SK-N-SH (cell line): Measurements from ENCODE around the gene UBE2U. TPM values are rescaled to one million over a fixed set of nuclear protein-coding genes. Genes with fewer than 3 reads are reported as not detected.
A peak's percentile ranks its signal among the peaks of the same experiment; 100 is the strongest.

Experiments
- CTCF ChIA-PET: fragments of 300-600, 350-600 bp; formaldehyde crosslinking; extraction: SDS; loops from one replicate; lab custom pipeline; 2021; lab: Yijun Ruan, JAX
- POLR2A ChIA-PET: fragments of 350-600 bp; sonication (Branson Sonifier 250); formaldehyde crosslinking; extraction: SDS; loops from one replicate; lab custom pipeline; 2020; ENCODE audit warnings: antibody characterized with exemption, inconsistent platforms; lab: Yijun Ruan, JAX
- DNase-seq: peaks from one replicate; pipeline ENCODE4 v3.0.0; 2012
- H2AFZ ChIP-seq: fragments of 200-600 bp; sonication (generic); 2 replicates; pipeline ENCODE4 v1.8.1; 2016; ENCODE audit warnings: antibody characterized with exemption, mild to moderate bottlenecking, low read depth
- H3F3A ChIP-seq: fragments of 200-600 bp; sonication (generic); replicated peaks from 2 replicates; pipeline ENCODE3; 2016; ENCODE audit warnings: antibody characterized with exemption, mild to moderate bottlenecking; ENCODE audit not compliant: insufficient read depth
- H3K27ac ChIP-seq, 2 experiments: fragments of 200-500 bp in 1 of 2; fragments of 200-600 bp in 1 of 2; sonication (Bioruptor generic) in 1 of 2; sonication (generic), shearing (Covaris generic) in 1 of 2; 2 replicates each; pipeline versions ENCODE4 v1.5.1 to v1.6.1; 2014 to 2016; ENCODE audit warnings: low read depth in 2 of 2, inconsistent platforms in 1 of 2, low read length in 1 of 2, mild to moderate bottlenecking in 1 of 2, mixed read lengths in 1 of 2
- H3K27me3 ChIP-seq: fragments of 200-600 bp; sonication (generic), shearing (Covaris generic); 2 replicates; pipeline ENCODE4 v1.6.1; 2016; ENCODE audit warnings: mixed run types; ENCODE audit not compliant: insufficient read depth
- H3K36me3 ChIP-seq, 2 experiments: fragments of 200-500 bp in 1 of 2; fragments of 200-600 bp in 1 of 2; sonication (Bioruptor generic) in 1 of 2; sonication (generic) in 1 of 2; replicated peaks in 1 of 2; 2 replicates each; pipeline versions ENCODE3 to v1.5.1; 2014 to 2016; ENCODE audit warnings: low read length in 1 of 2, mild to moderate bottlenecking in 1 of 2; ENCODE audit not compliant: insufficient read depth in 2 of 2, control insufficient read depth in 1 of 2
- H3K4me1 ChIP-seq, 2 experiments: fragments of 200-500 bp in 1 of 2; fragments of 200-600 bp in 1 of 2; sonication (Bioruptor generic) in 1 of 2; sonication (generic), shearing (Covaris generic) in 1 of 2; 2 replicates each; pipeline versions ENCODE4 v1.5.1 to v1.6.1; 2014 to 2016; ENCODE audit warnings: low read depth in 1 of 2, low read length in 1 of 2, mixed run types in 1 of 2; ENCODE audit not compliant: insufficient read depth in 2 of 2, control insufficient read depth in 1 of 2
- H3K4me2 ChIP-seq: fragments of 200-600 bp; sonication (generic), shearing (Covaris generic); 2 replicates; pipeline ENCODE4 v1.6.1; 2017; ENCODE audit warnings: mixed run types
- H3K4me3 ChIP-seq, 2 experiments: fragments of 200-500 bp in 1 of 2; fragments of 200-600 bp in 1 of 2; sonication (Bioruptor generic) in 1 of 2; sonication (generic), shearing (Covaris generic) in 1 of 2; 2 replicates each; pipeline versions ENCODE4 v1.5.1 to v1.8.1; 2014 to 2016; ENCODE audit warnings: low read depth in 2 of 2, inconsistent platforms in 1 of 2, low read length in 1 of 2, mild to moderate bottlenecking in 1 of 2, mixed read lengths in 1 of 2, moderate library complexity in 1 of 2
- H3K79me2 ChIP-seq: fragments of 200-600 bp; sonication (generic); 2 replicates; pipeline ENCODE4 v1.8.1; 2017; ENCODE audit warnings: mild to moderate bottlenecking; ENCODE audit not compliant: insufficient read depth
- H3K9ac ChIP-seq: fragments of 200-600 bp; sonication (generic); 2 replicates; pipeline ENCODE4 v1.6.1; 2017; ENCODE audit warnings: mixed run types
- H3K9me2 ChIP-seq: fragments of 200-600 bp; sonication (generic); 2 replicates; pipeline ENCODE4 v1.6.1; 2017; ENCODE audit warnings: mixed run types
- H3K9me3 ChIP-seq: fragments of 200-600 bp; sonication (generic); 2 replicates; pipeline ENCODE4 v1.6.1; 2017; ENCODE audit warnings: mixed run types, mild to moderate bottlenecking, moderate library complexity
- H4K20me1 ChIP-seq: fragments of 200-600 bp; sonication (generic); 2 replicates; pipeline ENCODE4 v1.6.1; 2017; ENCODE audit warnings: mild to moderate bottlenecking, mixed run types; ENCODE audit not compliant: insufficient read depth
- CHD2 ChIP-seq: fragments of 150-350 bp; IDR thresholded peaks from 2 replicates; pipeline ENCODE4 v1.6.1; 2018; ENCODE audit warnings: low read length; ENCODE audit not compliant: partially characterized antibody
- ELF1 ChIP-seq: IDR thresholded peaks from 2 replicates; pipeline ENCODE4 v1.4.0; 2012
- EP300 ChIP-seq, 2 experiments: IDR thresholded peaks; 2 replicates each; pipeline versions ENCODE4 v1.4.0 to v1.6.1; 2012; ENCODE audit warnings: borderline replicate concordance in 1 of 2, low read depth in 1 of 2, low read length in 1 of 2
- FOXM1 ChIP-seq: IDR thresholded peaks from 2 replicates; pipeline ENCODE4 v1.4.0; 2012; ENCODE audit warnings: low read depth, mild to moderate bottlenecking
- GABPA ChIP-seq: IDR thresholded peaks from 2 replicates; pipeline ENCODE4 v1.4.0; 2012; ENCODE audit warnings: low read depth, mild to moderate bottlenecking
- GATA2 ChIP-seq: sonication (generic); formaldehyde crosslinking; IDR thresholded peaks from 2 replicates; pipeline ENCODE4 v1.5.0; 2020; ENCODE audit warnings: mild to moderate bottlenecking, missing genetic modification reagents
- JUND ChIP-seq: IDR thresholded peaks from 2 replicates; pipeline ENCODE4 v1.4.0; 2012
- NFIC ChIP-seq: IDR thresholded peaks from 2 replicates; pipeline ENCODE4 v1.4.0; 2012; ENCODE audit warnings: borderline replicate concordance
- NRF1 ChIP-seq: IDR thresholded peaks from 2 replicates; pipeline ENCODE4 v1.6.1; 2012; ENCODE audit warnings: low read depth, mild to moderate bottlenecking, low read length
- POLR2AphosphoS5 ChIP-seq: IDR thresholded peaks from 2 replicates; pipeline ENCODE4 v1.6.1; 2012; ENCODE audit warnings: low read depth, low read length
- RAD21 ChIP-seq: IDR thresholded peaks from 2 replicates; pipeline ENCODE4 v1.6.1; 2012; ENCODE audit warnings: mild to moderate bottlenecking, low read length
- RCOR1 ChIP-seq: fragments of 150-350 bp; IDR thresholded peaks from 2 replicates; pipeline ENCODE4 v1.6.1; 2017; ENCODE audit warnings: antibody characterized with exemption, low read length
- TAF1 ChIP-seq: IDR thresholded peaks from 2 replicates; pipeline ENCODE4 v1.6.1; 2012; ENCODE audit warnings: low read depth, mild to moderate bottlenecking, low read length, moderate library complexity, borderline replicate concordance
- YY1 ChIP-seq: IDR thresholded peaks from 2 replicates; pipeline ENCODE4 v1.4.0; 2012; ENCODE audit warnings: low read depth, mild to moderate bottlenecking
- WGBS: methylation state at CpG from one replicate; pipeline ENCODE4 v1.1.6; 2017; ENCODE audit warnings: low lambda C conversion rate; 5-methylcytosine and 5-hydroxymethylcytosine counted together
- polyA plus RNA-seq, 3 experiments: library from polyadenylated mRNA; depleted of rRNA; stranded (reverse); fragments of >200 nt; gene quantifications; 2 replicates each; pipeline ENCODE4 v1.2.3, GENCODE V29; 2012
- TF ChIP-seq, protein P1 (sequence below): fragments of 150-350 bp; IDR thresholded peaks from 2 replicates; pipeline ENCODE4 v1.6.1; 2016; ENCODE audit warnings: mild to moderate bottlenecking, low read depth, low read length
- TF ChIP-seq, protein P2 (sequence below): fragments of 200-600 bp; sonication (generic); IDR thresholded peaks from 2 replicates; pipeline ENCODE4 v1.6.1; 2017; ENCODE audit warnings: antibody characterized with exemption, mild to moderate bottlenecking, moderate library complexity
- TF ChIP-seq, protein P3 (sequence below): IDR thresholded peaks from 2 replicates; pipeline ENCODE4 v1.4.0; 2012; ENCODE audit warnings: low read depth, borderline replicate concordance
- TF ChIP-seq, protein P4 (sequence below): IDR thresholded peaks from 2 replicates; pipeline ENCODE4; 2012

The UBE2U gene
- polyA plus RNA-seq, 1 of the 3 experiments (the other 2 are of a cell fraction) = not detected

DNA sequence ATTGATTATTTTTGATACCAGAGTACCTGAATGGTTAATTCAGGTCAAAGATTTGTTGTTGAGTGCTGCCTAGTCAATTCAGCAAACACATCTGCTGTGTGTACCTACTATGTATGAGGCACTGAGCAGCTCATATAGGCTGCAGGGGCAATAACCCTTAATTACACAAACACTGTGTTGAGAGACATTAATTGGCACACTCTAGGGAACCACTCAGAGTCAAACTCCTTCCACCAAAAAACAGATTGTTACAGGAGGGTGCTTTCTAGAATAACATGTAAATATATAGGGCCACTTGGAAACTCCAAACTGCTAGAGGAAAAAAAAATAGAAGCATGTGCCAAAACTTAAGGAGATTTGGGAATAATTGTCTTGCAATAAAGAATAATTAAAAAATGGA, 31.3 kb downstream of the UBE2U start:
- Histone ChIP-seq H3K79me2 (no peaks in the 10 kb centered on the region), H3K4me2 (no peak overlapping the region), H3K27ac (peak overlapping the region in 1 of 2 experiments; percentile 71; a peak in 2 of 4 replicates), H3F3A (no peaks in the 10 kb centered on the region), H3K4me3 (no peak overlapping the region), H4K20me1 (no peaks in the 10 kb centered on the region), H3K9me2 (no peaks in the 10 kb centered on the region), H3K4me1 (peaks cover 0 to 6% of the 10 kb centered on the region in 2 experiments; a peak in 1 of 4 replicates), H3K9me3 (no peaks in the 10 kb centered on the region), H2AFZ (no peak overlapping the region), H3K9ac (no peak overlapping the region), H3K27me3 (no peaks in the 10 kb centered on the region), H3K36me3 (no peaks in the 10 kb centered on the region)
- TF ChIP-seq, protein P1, sequence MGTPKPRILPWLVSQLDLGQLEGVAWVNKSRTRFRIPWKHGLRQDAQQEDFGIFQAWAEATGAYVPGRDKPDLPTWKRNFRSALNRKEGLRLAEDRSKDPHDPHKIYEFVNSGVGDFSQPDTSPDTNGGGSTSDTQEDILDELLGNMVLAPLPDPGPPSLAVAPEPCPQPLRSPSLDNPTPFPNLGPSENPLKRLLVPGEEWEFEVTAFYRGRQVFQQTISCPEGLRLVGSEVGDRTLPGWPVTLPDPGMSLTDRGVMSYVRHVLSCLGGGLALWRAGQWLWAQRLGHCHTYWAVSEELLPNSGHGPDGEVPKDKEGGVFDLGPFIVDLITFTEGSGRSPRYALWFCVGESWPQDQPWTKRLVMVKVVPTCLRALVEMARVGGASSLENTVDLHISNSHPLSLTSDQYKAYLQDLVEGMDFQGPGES = no peak
- no peak for TF ChIP-seq POLR2AphosphoS5
- no peak for TF ChIP-seq NFIC
- TF ChIP-seq CHD2 = no peak
- TF ChIP-seq TAF1 = no peak
- no peak for DNase-seq
- ChIA-PET CTCF (interaction anchor here (2.5 to 3.4 kb wide), 3 partner anchors 8 to 560 kb away, joined by 8 to 14 read pairs (median 13); no protein-coding TSS in a partner anchor), POLR2A (interaction anchor here (1.0 kb wide), 1 partner anchor 9 kb away, joined by 4 read pairs; no protein-coding TSS in a partner anchor)

DNA sequence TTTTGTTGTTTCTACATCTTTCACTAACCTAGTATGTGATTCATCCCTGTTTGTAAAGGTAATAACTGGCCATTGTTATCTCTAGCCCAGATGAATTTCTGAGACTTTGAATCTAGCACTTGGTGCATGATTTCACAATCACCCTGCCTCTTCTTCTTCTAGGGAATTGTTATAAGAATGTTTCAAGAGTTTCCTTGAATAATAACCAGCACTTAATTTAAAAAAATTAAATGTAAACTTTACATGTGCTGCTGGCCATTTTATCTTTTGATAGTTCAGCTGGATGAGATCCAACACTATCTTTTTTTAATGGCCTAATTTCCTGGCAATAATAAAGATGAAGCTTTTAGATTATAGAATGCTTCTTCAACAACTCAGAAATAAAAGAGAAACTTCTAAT, 31.8 kb downstream of the UBE2U start:
- TF ChIP-seq CHD2 (no peak), GATA2 (CRISPR knock-in tag) (0 out of 2 replicates have a peak, but pooled peaks have one; percentile 10)
- POLR2A ChIA-PET = interaction anchor here (1.0 kb wide), 1 partner anchor 8 kb away, joined by 4 read pairs; no protein-coding TSS in a partner anchor
- H2AFZ ChIP-seq = no peak overlapping the region
- no peak overlapping the region for H3K4me2 ChIP-seq
- no peaks in the 10 kb centered on the region for H3K9me3 ChIP-seq
- CTCF ChIA-PET = interaction anchor here (1.2 to 3.4 kb wide), 4 partner anchors 8 to 560 kb away, joined by 3 to 14 read pairs (median 10); no protein-coding TSS in a partner anchor
- no peaks in the 10 kb centered on the region for H4K20me1 ChIP-seq
- no peaks in the 10 kb centered on the region for H3K9me2 ChIP-seq
- peaks cover 0 to 6% of the 10 kb centered on the region in 2 experiments; a peak in 1 of 4 replicates for H3K4me1 ChIP-seq
- no peak for DNase-seq
- H3K27ac ChIP-seq = peak overlapping the region in 1 of 2 experiments; percentile 71; a peak in 2 of 4 replicates
- H3F3A ChIP-seq = no peaks in the 10 kb centered on the region
- no peaks in the 10 kb centered on the region for H3K36me3 ChIP-seq
- no peak overlapping the region for H3K9ac ChIP-seq
- H3K79me2 ChIP-seq = no peaks in the 10 kb centered on the region
- no peaks in the 10 kb centered on the region for H3K27me3 ChIP-seq
- H3K4me3 ChIP-seq = no peak overlapping the region

DNA sequence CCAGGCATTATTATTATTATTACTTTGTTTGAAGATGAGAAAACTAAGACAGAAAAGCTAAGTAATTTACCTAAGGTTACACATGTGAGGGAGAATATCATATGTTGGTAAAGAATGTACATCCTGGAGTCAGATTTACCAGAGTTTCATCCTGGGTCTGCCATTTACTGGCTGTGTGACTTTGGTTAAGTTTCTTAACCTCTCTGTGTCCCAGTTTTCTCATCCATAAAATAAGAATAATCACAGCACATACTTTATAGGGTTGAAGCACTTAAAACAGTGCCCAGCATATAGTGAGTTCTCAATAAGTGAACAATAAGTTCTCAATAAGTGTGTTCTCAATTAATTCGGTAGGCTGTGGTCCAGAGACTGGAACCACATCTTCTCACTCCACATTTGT, 32.5 kb downstream of the UBE2U start:
- DNase-seq = no peak
- no peaks in the 10 kb centered on the region for H3K9me3 ChIP-seq
- H3K36me3 ChIP-seq = no peaks in the 10 kb centered on the region
- no peak overlapping the region for H2AFZ ChIP-seq
- POLR2A ChIA-PET = no interaction called here
- no peak overlapping the region for H3K4me3 ChIP-seq
- peaks cover 0 to 6% of the 10 kb centered on the region in 2 experiments; a peak in 1 of 4 replicates for H3K4me1 ChIP-seq
- CTCF ChIA-PET = interaction anchor here (1.2 to 3.4 kb wide), 4 partner anchors 7 to 561 kb away, joined by 3 to 14 read pairs (median 10); no protein-coding TSS in a partner anchor
- H3K9me2 ChIP-seq = no peaks in the 10 kb centered on the region
- no peaks in the 10 kb centered on the region for H3K79me2 ChIP-seq
- no peak overlapping the region for H3K4me2 ChIP-seq
- peak overlapping the region in 1 of 2 experiments; percentile 71; a peak in 2 of 4 replicates for H3K27ac ChIP-seq
- no peaks in the 10 kb centered on the region for H4K20me1 ChIP-seq
- H3K9ac ChIP-seq = no peak overlapping the region
- H3F3A ChIP-seq = no peaks in the 10 kb centered on the region
- 92% methylated on average over 1 of the region's 1 CpG for WGBS
- no peaks in the 10 kb centered on the region for H3K27me3 ChIP-seq
- no peak for TF ChIP-seq YY1
- no peak for TF ChIP-seq ELF1
- TF ChIP-seq, protein P2, sequence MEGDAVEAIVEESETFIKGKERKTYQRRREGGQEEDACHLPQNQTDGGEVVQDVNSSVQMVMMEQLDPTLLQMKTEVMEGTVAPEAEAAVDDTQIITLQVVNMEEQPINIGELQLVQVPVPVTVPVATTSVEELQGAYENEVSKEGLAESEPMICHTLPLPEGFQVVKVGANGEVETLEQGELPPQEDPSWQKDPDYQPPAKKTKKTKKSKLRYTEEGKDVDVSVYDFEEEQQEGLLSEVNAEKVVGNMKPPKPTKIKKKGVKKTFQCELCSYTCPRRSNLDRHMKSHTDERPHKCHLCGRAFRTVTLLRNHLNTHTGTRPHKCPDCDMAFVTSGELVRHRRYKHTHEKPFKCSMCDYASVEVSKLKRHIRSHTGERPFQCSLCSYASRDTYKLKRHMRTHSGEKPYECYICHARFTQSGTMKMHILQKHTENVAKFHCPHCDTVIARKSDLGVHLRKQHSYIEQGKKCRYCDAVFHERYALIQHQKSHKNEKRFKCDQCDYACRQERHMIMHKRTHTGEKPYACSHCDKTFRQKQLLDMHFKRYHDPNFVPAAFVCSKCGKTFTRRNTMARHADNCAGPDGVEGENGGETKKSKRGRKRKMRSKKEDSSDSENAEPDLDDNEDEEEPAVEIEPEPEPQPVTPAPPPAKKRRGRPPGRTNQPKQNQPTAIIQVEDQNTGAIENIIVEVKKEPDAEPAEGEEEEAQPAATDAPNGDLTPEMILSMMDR = no peak
- no peak for TF ChIP-seq JUND
- TF ChIP-seq NRF1 = no peak
- TF ChIP-seq, protein P3, sequence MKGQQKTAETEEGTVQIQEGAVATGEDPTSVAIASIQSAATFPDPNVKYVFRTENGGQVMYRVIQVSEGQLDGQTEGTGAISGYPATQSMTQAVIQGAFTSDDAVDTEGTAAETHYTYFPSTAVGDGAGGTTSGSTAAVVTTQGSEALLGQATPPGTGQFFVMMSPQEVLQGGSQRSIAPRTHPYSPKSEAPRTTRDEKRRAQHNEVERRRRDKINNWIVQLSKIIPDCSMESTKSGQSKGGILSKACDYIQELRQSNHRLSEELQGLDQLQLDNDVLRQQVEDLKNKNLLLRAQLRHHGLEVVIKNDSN = no peak
- no peak for TF ChIP-seq NFIC
- no peak for TF ChIP-seq CHD2
- TF ChIP-seq, protein P4, sequence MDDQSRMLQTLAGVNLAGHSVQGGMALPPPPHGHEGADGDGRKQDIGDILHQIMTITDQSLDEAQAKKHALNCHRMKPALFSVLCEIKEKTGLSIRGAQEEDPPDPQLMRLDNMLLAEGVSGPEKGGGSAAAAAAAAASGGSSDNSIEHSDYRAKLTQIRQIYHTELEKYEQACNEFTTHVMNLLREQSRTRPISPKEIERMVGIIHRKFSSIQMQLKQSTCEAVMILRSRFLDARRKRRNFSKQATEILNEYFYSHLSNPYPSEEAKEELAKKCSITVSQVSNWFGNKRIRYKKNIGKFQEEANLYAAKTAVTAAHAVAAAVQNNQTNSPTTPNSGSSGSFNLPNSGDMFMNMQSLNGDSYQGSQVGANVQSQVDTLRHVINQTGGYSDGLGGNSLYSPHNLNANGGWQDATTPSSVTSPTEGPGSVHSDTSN = no peak
- TF ChIP-seq TAF1 = no peak
- TF ChIP-seq EP300 (IDR thresholded peaks at IDR 0.05; ENCODE audit: borderline replicate concordance in 1 of 2, low read depth in 1 of 2, low read length in 1 of 2) = no peak
- TF ChIP-seq RCOR1 = no peak
- no peak for TF ChIP-seq FOXM1
- TF ChIP-seq RAD21 = no peak
- no peak for TF ChIP-seq GABPA
